Measurements from ENCODE around the gene POMT1. TPM values are rescaled to one million over a fixed set of nuclear protein-coding genes. Genes with fewer than 3 reads are reported as not detected.
"Not testable (repeated sequence)": the region's sequence is repeated elsewhere in the genome, so short reads cannot be mapped to it uniquely, and the experiment has no call there.

POMT1 gene
- total RNA-seq, 1 donor, result 32.6 TPM

- H4K20me1 ChIP-seq (ENCODE audit: insufficient read depth, low read length), result no peaks in the 10 kb centered on the region
- no peaks in the 10 kb centered on the region for H3K27me3 ChIP-seq (ENCODE audit: insufficient read depth, low read length)
- H3K4me3 ChIP-seq (ENCODE audit: insufficient read depth, low read length), result no peak overlapping the region
- no peak for DNase-seq (ENCODE audit: insufficient read length, low spot score, missing footprints)
- no peak for TF ChIP-seq CTCF (IDR thresholded peaks at IDR 0.05; ENCODE audit: extremely low read depth, low read depth, low read length)
- peaks cover 74% of the 10 kb centered on the region for H3K36me3 ChIP-seq (ENCODE audit: insufficient read depth, low read length)
- no peaks in the 10 kb centered on the region for H3K4me1 ChIP-seq (ENCODE audit: insufficient read depth, low read length)
- no peaks in the 10 kb centered on the region for H3K9me3 ChIP-seq (ENCODE audit: low read depth, low read length)
- no peak overlapping the region for H3K27ac ChIP-seq (ENCODE audit: low read depth, low read length)
- H3K79me2 ChIP-seq (ENCODE audit: insufficient read depth, low read length), result no peaks in the 10 kb centered on the region
- H2AFZ ChIP-seq (ENCODE audit: low read length), result no peak overlapping the region
- no peak overlapping the region for H3K4me2 ChIP-seq (ENCODE audit: insufficient read depth, low read length)
Measured at GRCh38 chr9:131513177-131513576, 10.5 kb downstream of the POMT1 start.

GRCh38 chr9:131515559-131516031 is 12.9 kb downstream of the POMT1 start:
- peaks cover 83% of the 10 kb centered on the region for H3K36me3 ChIP-seq (ENCODE audit: insufficient read depth, low read length)
- not testable (repeated sequence) for H3K27me3 ChIP-seq (ENCODE audit: insufficient read depth, low read length); DNase-seq (ENCODE audit: insufficient read length, low spot score, missing footprints); H3K79me2 ChIP-seq (ENCODE audit: insufficient read depth, low read length); H3K27ac ChIP-seq (ENCODE audit: low read depth, low read length); H3K4me3 ChIP-seq (ENCODE audit: insufficient read depth, low read length); H3K4me2 ChIP-seq (ENCODE audit: insufficient read depth, low read length); H2AFZ ChIP-seq (ENCODE audit: low read length); H3K4me1 ChIP-seq (ENCODE audit: insufficient read depth, low read length); H4K20me1 ChIP-seq (ENCODE audit: insufficient read depth, low read length); H3K9me3 ChIP-seq (ENCODE audit: low read depth, low read length)

DNA sequence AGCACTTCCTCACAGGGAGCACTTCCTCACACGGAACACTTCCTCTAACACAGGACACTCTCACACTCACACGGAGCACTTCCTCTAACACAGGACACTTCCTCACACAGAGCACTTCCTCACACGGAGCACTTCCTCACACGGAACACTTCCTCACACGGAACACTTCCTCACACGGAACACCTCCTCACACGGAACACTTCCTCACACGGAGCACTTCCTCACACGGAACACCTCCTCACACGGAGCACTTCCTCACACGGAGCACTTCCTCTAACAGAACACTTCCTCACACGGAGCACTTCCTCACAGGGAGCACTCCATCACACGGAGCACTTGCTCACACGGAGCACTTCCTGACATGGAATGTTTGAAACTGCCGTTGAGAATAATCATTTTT is 13.4 kb downstream of the POMT1 start:
- H3K4me2 ChIP-seq (ENCODE audit: insufficient read depth, low read length), result no peak overlapping the region
- no peak overlapping the region for H3K27ac ChIP-seq (ENCODE audit: low read depth, low read length)
- H4K20me1 ChIP-seq (ENCODE audit: insufficient read depth, low read length), result no peaks in the 10 kb centered on the region
- no peaks in the 10 kb centered on the region for H3K9me3 ChIP-seq (ENCODE audit: low read depth, low read length)
- no peaks in the 10 kb centered on the region for H3K79me2 ChIP-seq (ENCODE audit: insufficient read depth, low read length)
- no peak for TF ChIP-seq CTCF (IDR thresholded peaks at IDR 0.05; ENCODE audit: extremely low read depth, low read depth, low read length)
- peaks cover 81% of the 10 kb centered on the region for H3K36me3 ChIP-seq (ENCODE audit: insufficient read depth, low read length)
- no peaks in the 10 kb centered on the region for H3K4me1 ChIP-seq (ENCODE audit: insufficient read depth, low read length)
- no peak for DNase-seq (ENCODE audit: insufficient read length, low spot score, missing footprints)
- no peak overlapping the region for H2AFZ ChIP-seq (ENCODE audit: low read length)
- H3K27me3 ChIP-seq (ENCODE audit: insufficient read depth, low read length), result no peaks in the 10 kb centered on the region
- no peak overlapping the region for H3K4me3 ChIP-seq (ENCODE audit: insufficient read depth, low read length)

DNA sequence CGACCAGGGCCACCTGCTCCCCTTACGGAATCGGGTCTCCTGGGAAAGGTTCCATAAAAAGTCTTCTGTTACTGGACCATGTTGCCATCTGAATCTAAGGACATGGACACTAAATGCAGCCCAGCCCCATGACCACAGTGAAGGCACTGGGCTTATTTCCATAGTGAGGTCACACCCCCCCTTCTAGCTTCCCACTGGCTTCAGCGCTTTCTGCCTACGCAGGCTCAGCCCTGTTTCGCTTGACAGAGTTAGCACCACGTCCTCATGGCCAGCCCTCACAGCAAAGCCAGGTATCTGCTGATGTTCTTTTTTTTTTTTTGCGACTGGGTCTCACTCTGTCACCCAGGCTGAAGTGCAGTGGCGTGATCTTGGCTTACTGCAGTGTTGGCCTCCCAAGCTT is 14.2 kb downstream of the POMT1 start:
- Histone ChIP-seq H3K4me1 (ENCODE audit: insufficient read depth, low read length) (no peaks in the 10 kb centered on the region), H4K20me1 (ENCODE audit: insufficient read depth, low read length) (no peaks in the 10 kb centered on the region), H3K9me3 (ENCODE audit: low read depth, low read length) (no peaks in the 10 kb centered on the region), H3K4me2 (ENCODE audit: insufficient read depth, low read length) (no peak overlapping the region), H2AFZ (ENCODE audit: low read length) (no peak overlapping the region), H3K4me3 (ENCODE audit: insufficient read depth, low read length) (no peak overlapping the region), H3K27me3 (ENCODE audit: insufficient read depth, low read length) (no peaks in the 10 kb centered on the region), H3K27ac (ENCODE audit: low read depth, low read length) (no peak overlapping the region), H3K79me2 (ENCODE audit: insufficient read depth, low read length) (no peaks in the 10 kb centered on the region), H3K36me3 (ENCODE audit: insufficient read depth, low read length) (peaks cover 79% of the 10 kb centered on the region)
- DNase-seq (ENCODE audit: insufficient read length, low spot score, missing footprints), result no peak
- no peak for TF ChIP-seq CTCF (IDR thresholded peaks at IDR 0.05; ENCODE audit: extremely low read depth, low read depth, low read length)

All from osteoblast (primary cell).